Erythroblast (primary cell): ENCODE results near the gene COPE.

Experiments
- GATA1 ChIP-seq: IDR thresholded peaks from 2 replicates; pipeline ENCODE4 v1.6.1; 2011; ENCODE audit warnings: low read depth, mild to moderate bottlenecking, control low read depth, low read length, moderate library complexity
- POLR2A ChIP-seq: IDR thresholded peaks from 2 replicates; pipeline ENCODE4 v1.6.1; 2011; ENCODE audit warnings: mild to moderate bottlenecking, low read length

DNA sequence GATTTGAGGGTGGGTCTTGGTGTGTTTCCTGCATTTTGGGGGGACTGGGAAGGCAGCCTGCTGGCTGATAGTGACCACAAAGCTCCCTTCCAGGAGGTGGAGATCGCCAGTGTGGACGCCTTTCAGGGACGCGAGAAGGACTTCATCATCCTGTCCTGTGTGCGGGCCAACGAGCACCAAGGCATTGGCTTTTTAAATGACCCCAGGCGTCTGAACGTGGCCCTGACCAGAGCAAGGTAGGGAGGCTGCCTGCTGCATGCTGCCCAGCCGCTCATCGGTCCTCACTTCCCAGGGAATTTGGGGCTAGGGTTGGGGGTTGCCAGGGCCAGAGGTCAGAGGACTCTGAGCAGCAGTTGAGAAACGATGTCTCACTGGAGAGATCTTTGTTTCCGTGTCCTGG is 57.3 kb downstream of the COPE start:
- TF ChIP-seq POLR2A: no peak
- no peak for TF ChIP-seq GATA1
